Hindlimb muscle (tissue), 1 donor: ENCODE data around the gene CLIC1. TPM values are rescaled to one million over a fixed set of nuclear protein-coding genes. Genes with fewer than 3 reads are reported as not detected.
A peak's percentile ranks its signal among the peaks of the same experiment; 100 is the strongest.

Source experiments
- DNase-seq: peaks from one replicate; pipeline ENCODE4 v3.0.0-alpha.2; 2013
- polyA plus RNA-seq: library from polyadenylated mRNA; unstranded; fragments of 120-200 nt; gene quantifications from one replicate; pipeline ENCODE4 v1.2.1, GENCODE V29; 2013; ENCODE audit not compliant: insufficient read length

Gene CLIC1
- polyA plus RNA-seq, 1 donor = 116 TPM

GRCh38 chr6:31700740-31701401 is 35.5 kb downstream of the CLIC1 start:
- DNase-seq = no peak

- no peak for DNase-seq
Observed at GRCh38 chr6:31697555-31697954, 38.8 kb downstream of the CLIC1 start.

GRCh38 chr6:31693535-31693934 is 42.8 kb downstream of the CLIC1 start:
- no peak for DNase-seq

GRCh38 chr6:31692886-31693285 is 43.4 kb downstream of the CLIC1 start:
- DNase-seq = no peak

- DNase-seq = no peak
Observed at GRCh38 chr6:31692353-31692752, 44.0 kb downstream of the CLIC1 start.

GRCh38 chr6:31691564-31692108 is 44.7 kb downstream of the CLIC1 start:
- DNase-seq = no peak

GRCh38 chr6:31691078-31691463 is 45.3 kb downstream of the CLIC1 start:
- DNase-seq = no peak

- DNase-seq = no peak
Observed at GRCh38 chr6:31690231-31691077, 45.9 kb downstream of the CLIC1 start.

GRCh38 chr6:31689249-31690110 is 46.9 kb downstream of the CLIC1 start:
- DNase-seq = no peak

GRCh38 chr6:31687860-31688693 is 48.3 kb downstream of the CLIC1 start:
- DNase-seq = no peak

GRCh38 chr6:31687321-31687720 is 49.0 kb downstream of the CLIC1 start:
- DNase-seq = no peak

GRCh38 chr6:31686483-31686882 is 49.8 kb downstream of the CLIC1 start:
- DNase-seq = no peak

- DNase-seq = no peak
Observed at GRCh38 chr6:31683591-31683990, 52.7 kb downstream of the CLIC1 start.

- DNase-seq = peak; percentile 36
Observed at GRCh38 chr6:31681135-31681671, 55.1 kb downstream of the CLIC1 start.

Other genes with a start within 250 kb of the CLIC1 start
- 0.85 TPM for gene MICB, start 238.4 kb downstream of the CLIC1 start, polyA plus RNA-seq
- not detected for gene MCCD1, start 207.6 kb downstream of the CLIC1 start, polyA plus RNA-seq
- gene DDX39B, start 194.5 kb downstream of the CLIC1 start, polyA plus RNA-seq = 420 TPM
- gene ATP6V1G2, start 189.9 kb downstream of the CLIC1 start, polyA plus RNA-seq = 4.2 TPM
- gene NFKBIL1, start 188.9 kb downstream of the CLIC1 start, polyA plus RNA-seq = 18.9 TPM
- gene LTA, start 164.2 kb downstream of the CLIC1 start, polyA plus RNA-seq = not detected
- 0.12 TPM for gene TNF, start 161.0 kb downstream of the CLIC1 start, polyA plus RNA-seq
- gene LTB, start 154.1 kb downstream of the CLIC1 start, polyA plus RNA-seq = 1.5 TPM
- 8.3 TPM for gene LST1, start 150.3 kb downstream of the CLIC1 start, polyA plus RNA-seq
- gene NCR3, start 143.5 kb downstream of the CLIC1 start, polyA plus RNA-seq = not detected
- 24.6 TPM for gene AIF1, start 121.3 kb downstream of the CLIC1 start, polyA plus RNA-seq
- gene PRRC2A, start 115.8 kb downstream of the CLIC1 start, polyA plus RNA-seq = 166 TPM
- 252 TPM for gene BAG6, start 83.9 kb downstream of the CLIC1 start, polyA plus RNA-seq
- 3.3 TPM for gene APOM, start 80.6 kb downstream of the CLIC1 start, polyA plus RNA-seq
- gene C6orf47, start 75.8 kb downstream of the CLIC1 start, polyA plus RNA-seq = 13.1 TPM
- gene GPANK1, start 71.5 kb downstream of the CLIC1 start, polyA plus RNA-seq = 17.1 TPM
- gene CSNK2B, start 70.5 kb downstream of the CLIC1 start, polyA plus RNA-seq = 127 TPM
- 11.7 TPM for gene LY6G5B, start 66.6 kb downstream of the CLIC1 start, polyA plus RNA-seq
- 6.3 TPM for gene LY6G5C, start 55.5 kb downstream of the CLIC1 start, polyA plus RNA-seq
- gene ABHD16A, start 33.2 kb downstream of the CLIC1 start, polyA plus RNA-seq = 54.6 TPM
- gene LY6G6F, start 29.7 kb downstream of the CLIC1 start, polyA plus RNA-seq = not detected
- gene LY6G6D, start 21.2 kb downstream of the CLIC1 start, polyA plus RNA-seq = not detected
- 0.28 TPM for gene LY6G6C, start 14.8 kb downstream of the CLIC1 start, polyA plus RNA-seq
- 0.71 TPM for gene MPIG6B, start 13.2 kb downstream of the CLIC1 start, polyA plus RNA-seq
- gene DDAH2, start 7.2 kb downstream of the CLIC1 start, polyA plus RNA-seq = 128 TPM
- gene MSH5, start 3.5 kb upstream of the CLIC1 start, polyA plus RNA-seq = 14.4 TPM
- gene SAPCD1, start 26.1 kb upstream of the CLIC1 start, polyA plus RNA-seq = 2.4 TPM
- 2.5 TPM for gene VWA7, start 40.8 kb upstream of the CLIC1 start, polyA plus RNA-seq
- gene VARS1, start 59.2 kb upstream of the CLIC1 start, polyA plus RNA-seq = 48.6 TPM
- gene LSM2, start 70.4 kb upstream of the CLIC1 start, polyA plus RNA-seq = 51.7 TPM
- 3.7 TPM for gene HSPA1L, start 78.8 kb upstream of the CLIC1 start, polyA plus RNA-seq
- 84.3 TPM for gene HSPA1A, start 79.0 kb upstream of the CLIC1 start, polyA plus RNA-seq
- gene HSPA1B, start 91.2 kb upstream of the CLIC1 start, polyA plus RNA-seq = 61.2 TPM
- gene NEU1, start 126.3 kb upstream of the CLIC1 start, polyA plus RNA-seq = 17.7 TPM
- 0.23 TPM for gene SLC44A4, start 142.5 kb upstream of the CLIC1 start, polyA plus RNA-seq
- gene EHMT2, start 161.2 kb upstream of the CLIC1 start, polyA plus RNA-seq = 33.6 TPM
- 10.9 TPM for gene ZBTB12, start 165.6 kb upstream of the CLIC1 start, polyA plus RNA-seq
- gene C2, start 191.2 kb upstream of the CLIC1 start, polyA plus RNA-seq = 11.1 TPM
- 1.7 TPM for gene CFB, start 209.6 kb upstream of the CLIC1 start, polyA plus RNA-seq
- gene NELFE, start 222.4 kb upstream of the CLIC1 start, polyA plus RNA-seq = 69.7 TPM
- 28.5 TPM for gene SKIC2, start 222.6 kb upstream of the CLIC1 start, polyA plus RNA-seq
- 16.8 TPM for gene DXO, start 235.6 kb upstream of the CLIC1 start, polyA plus RNA-seq
- gene C4A, start 245.5 kb upstream of the CLIC1 start, polyA plus RNA-seq = 55.9 TPM